WTC11 (cell line): ENCODE data around the gene APOL2. TPM values are rescaled to one million over a fixed set of nuclear protein-coding genes. Genes with fewer than 3 reads are reported as not detected.

Experiments used
- ATAC-seq: fragments of 200-7000 bp; cut with Tn5 transposase; 2 replicates; pipeline ENCODE4 v1.10.0; 2021; ENCODE audit warnings: mild to moderate bottlenecking, moderate library complexity
- CTCF ChIA-PET: fragments of 300-600 bp; sonication (Branson Sonifier 250); formaldehyde crosslinking; loops from one replicate; lab custom pipeline; 2021; ENCODE audit warnings: antibody characterized with exemption; lab: Charles Lee
- POLR2A ChIA-PET: fragments of 350-600 bp; sonication (Branson Sonifier 250); formaldehyde crosslinking; loops from one replicate; lab custom pipeline; 2021; ENCODE audit warnings: antibody characterized with exemption; lab: Charles Lee
- DNase-seq: peaks from one replicate; pipeline ENCODE4 v3.0.0; 2021; ENCODE audit warnings: low spot score
- H3K27ac Mint-ChIP-seq: 2 replicates; pipeline ENCODE4 v1.8.0; 2021; ENCODE audit warnings: mixed read lengths
- H3K27me3 Mint-ChIP-seq: 2 replicates; pipeline ENCODE4 v1.8.0; 2021; ENCODE audit warnings: low read depth, mild to moderate bottlenecking, moderate library complexity, mixed read lengths
- H3K36me3 Mint-ChIP-seq: 2 replicates; pipeline ENCODE4 v1.8.0; 2021; ENCODE audit warnings: mixed read lengths
- H3K4me1 Mint-ChIP-seq: 2 replicates; pipeline ENCODE4 v1.8.0; 2022; ENCODE audit warnings: mixed read lengths
- H3K4me3 Mint-ChIP-seq: 2 replicates; pipeline ENCODE4 v1.8.0; 2021; ENCODE audit warnings: mild to moderate bottlenecking, moderate library complexity, mixed read lengths
- H3K9me3 Mint-ChIP-seq: 2 replicates; pipeline ENCODE4 v1.8.0; 2021; ENCODE audit warnings: mixed read lengths
- ATF1 ChIP-seq: sonication (generic); formaldehyde crosslinking; IDR thresholded peaks from 2 replicates; pipeline ENCODE4 v1.8.1; 2023; ENCODE audit warnings: mild to moderate bottlenecking, moderate library complexity, missing genetic modification reagents
- EMX1 ChIP-seq: fragments of 250-450 bp; sonication (Bioruptor Pico); IDR thresholded peaks from 2 replicates; pipeline ENCODE4 v1.8.0; 2021; ENCODE audit warnings: mild to moderate bottlenecking
- FOXJ3 ChIP-seq: sonication (generic); formaldehyde crosslinking; IDR thresholded peaks from 2 replicates; pipeline ENCODE4 v1.9.0; 2021; ENCODE audit warnings: missing genetic modification reagents, mild to moderate bottlenecking, borderline replicate concordance
- FOXP1 ChIP-seq: sonication (generic); formaldehyde crosslinking; IDR thresholded peaks from 2 replicates; pipeline ENCODE4 v1.8.0; 2022; ENCODE audit warnings: missing genetic modification reagents, mild to moderate bottlenecking, moderate library complexity, borderline replicate concordance
- GABPB1 ChIP-seq: sonication (generic); formaldehyde crosslinking; IDR thresholded peaks from 2 replicates; pipeline ENCODE4 v1.8.1; 2023; ENCODE audit warnings: mild to moderate bottlenecking, missing genetic modification reagents
- KAT7 ChIP-seq: sonication (generic); formaldehyde crosslinking; IDR thresholded peaks from 2 replicates; pipeline ENCODE4 v1.8.1; 2023; ENCODE audit warnings: missing genetic modification reagents, mild to moderate bottlenecking, borderline replicate concordance
- NR2C2 ChIP-seq: sonication (generic); formaldehyde crosslinking; IDR thresholded peaks from 2 replicates; pipeline ENCODE4 v1.8.0; 2022; ENCODE audit warnings: mild to moderate bottlenecking, missing genetic modification reagents
- OVOL2 ChIP-seq: fragments of 250-450 bp; sonication (Bioruptor Pico); IDR thresholded peaks from 2 replicates; pipeline ENCODE4 v1.9.0; 2021; ENCODE audit warnings: mild to moderate bottlenecking, borderline replicate concordance
- RELA ChIP-seq: sonication (generic); formaldehyde crosslinking; IDR thresholded peaks from 2 replicates; pipeline ENCODE4 v1.8.1; 2022; ENCODE audit warnings: missing genetic modification reagents, mild to moderate bottlenecking, borderline replicate concordance
- SMAD3 ChIP-seq: sonication (generic); formaldehyde crosslinking; IDR thresholded peaks from 2 replicates; pipeline ENCODE4 v1.8.0; 2022; ENCODE audit warnings: missing genetic modification reagents, mild to moderate bottlenecking, borderline replicate concordance
- SOX15 ChIP-seq: fragments of 250-450 bp; sonication (Bioruptor Pico); IDR thresholded peaks from 2 replicates; pipeline ENCODE4 v1.9.0; 2021; ENCODE audit warnings: mild to moderate bottlenecking
- SP1 ChIP-seq: sonication (generic); formaldehyde crosslinking; conservative IDR thresholded peaks from 2 replicates; pipeline ENCODE4 v1.8.1; 2022; ENCODE audit warnings: missing genetic modification reagents
- TCF7 ChIP-seq: sonication (generic); formaldehyde crosslinking; IDR thresholded peaks from 2 replicates; pipeline ENCODE4 v1.8.0; 2022; ENCODE audit warnings: mild to moderate bottlenecking, low read depth, missing genetic modification reagents, moderate library complexity
- ZNF263 ChIP-seq: sonication (generic); formaldehyde crosslinking; IDR thresholded peaks from 2 replicates; pipeline ENCODE4 v1.8.1; 2022; ENCODE audit warnings: low read depth, mild to moderate bottlenecking, moderate library complexity, missing genetic modification reagents
- total RNA-seq: library from RNA; stranded (reverse); gene quantifications from 3 replicates; pipeline ENCODE4 v1.2.3, GENCODE V29; 2021
- TF ChIP-seq, protein P1 (sequence below): sonication (generic); formaldehyde crosslinking; conservative IDR thresholded peaks from 2 replicates; pipeline ENCODE4 v1.8.1; 2023; ENCODE audit warnings: mild to moderate bottlenecking, low read depth, missing genetic modification reagents, moderate library complexity
- TF ChIP-seq, protein P2 (sequence below): sonication (generic); formaldehyde crosslinking; conservative IDR thresholded peaks from 2 replicates; pipeline ENCODE4 v1.8.1; 2022; ENCODE audit warnings: mild to moderate bottlenecking, missing genetic modification reagents
- TF ChIP-seq, protein P3 (sequence below): fragments of 250-450 bp; sonication (Bioruptor Pico); conservative IDR thresholded peaks from 2 replicates; pipeline ENCODE4 v1.9.0; 2021; ENCODE audit warnings: mild to moderate bottlenecking
- TF ChIP-seq, protein P4 (sequence below): sonication (generic); formaldehyde crosslinking; IDR thresholded peaks from 2 replicates; pipeline ENCODE4 v1.8.1; 2022; ENCODE audit warnings: mild to moderate bottlenecking, missing genetic modification reagents, moderate library complexity, borderline replicate concordance
- TF ChIP-seq, protein P5 (sequence below): sonication (generic); formaldehyde crosslinking; IDR thresholded peaks from 2 replicates; pipeline ENCODE4 v1.8.0; 2023; ENCODE audit warnings: mild to moderate bottlenecking, missing genetic modification reagents

APOL2 gene
- total RNA-seq, 1 experiment from 2014 or later, result 11.2 TPM

DNA sequence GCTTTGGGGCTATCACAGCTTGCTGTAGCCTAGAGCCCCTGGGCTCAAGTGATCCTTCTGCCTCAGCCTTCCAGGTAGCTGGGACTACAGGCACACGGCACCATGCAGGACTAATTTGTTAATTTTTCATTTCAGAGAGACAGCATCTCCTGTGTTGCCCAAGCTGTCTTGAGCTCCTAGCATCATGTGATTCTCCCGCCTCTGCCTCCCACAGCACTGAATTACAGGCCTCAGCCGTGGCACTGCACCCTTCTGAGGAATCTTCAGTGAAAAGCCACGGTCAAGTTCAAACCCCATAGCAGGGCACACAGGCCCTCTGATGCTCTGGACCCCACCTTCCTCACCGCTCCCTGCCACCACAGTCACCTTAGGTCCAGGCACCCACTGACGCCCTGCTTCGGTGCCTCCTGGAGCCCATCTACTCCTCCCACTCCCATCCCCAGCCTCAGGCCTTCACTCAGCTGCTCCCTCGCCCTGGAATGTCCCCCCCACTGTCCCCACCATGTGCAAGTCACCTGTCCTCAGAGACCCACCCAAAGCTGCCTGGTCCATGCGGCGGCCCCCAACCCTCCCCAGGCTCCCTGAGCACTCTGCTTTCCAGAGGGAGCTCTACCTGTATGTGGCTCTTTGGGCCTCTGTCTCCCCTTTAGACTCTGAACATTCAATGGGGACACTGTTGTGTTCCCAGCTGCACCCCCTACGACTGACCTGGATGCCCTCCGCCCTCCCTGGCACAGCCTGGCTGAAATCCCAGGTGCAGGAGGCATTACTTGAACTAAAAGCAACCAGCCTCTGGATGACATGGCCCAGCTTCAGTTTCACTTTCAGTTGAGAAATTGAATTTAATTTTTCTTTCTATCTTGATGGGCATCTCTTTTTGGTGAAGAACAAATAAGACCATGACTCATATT lies 1.6 kb downstream of the APOL2 start:
- no peak for DNase-seq
- H3K4me1 Mint-ChIP-seq, result peaks cover 21% of the 10 kb centered on the region
- H3K9me3 Mint-ChIP-seq, result peaks cover 13% of the 10 kb centered on the region

DNA sequence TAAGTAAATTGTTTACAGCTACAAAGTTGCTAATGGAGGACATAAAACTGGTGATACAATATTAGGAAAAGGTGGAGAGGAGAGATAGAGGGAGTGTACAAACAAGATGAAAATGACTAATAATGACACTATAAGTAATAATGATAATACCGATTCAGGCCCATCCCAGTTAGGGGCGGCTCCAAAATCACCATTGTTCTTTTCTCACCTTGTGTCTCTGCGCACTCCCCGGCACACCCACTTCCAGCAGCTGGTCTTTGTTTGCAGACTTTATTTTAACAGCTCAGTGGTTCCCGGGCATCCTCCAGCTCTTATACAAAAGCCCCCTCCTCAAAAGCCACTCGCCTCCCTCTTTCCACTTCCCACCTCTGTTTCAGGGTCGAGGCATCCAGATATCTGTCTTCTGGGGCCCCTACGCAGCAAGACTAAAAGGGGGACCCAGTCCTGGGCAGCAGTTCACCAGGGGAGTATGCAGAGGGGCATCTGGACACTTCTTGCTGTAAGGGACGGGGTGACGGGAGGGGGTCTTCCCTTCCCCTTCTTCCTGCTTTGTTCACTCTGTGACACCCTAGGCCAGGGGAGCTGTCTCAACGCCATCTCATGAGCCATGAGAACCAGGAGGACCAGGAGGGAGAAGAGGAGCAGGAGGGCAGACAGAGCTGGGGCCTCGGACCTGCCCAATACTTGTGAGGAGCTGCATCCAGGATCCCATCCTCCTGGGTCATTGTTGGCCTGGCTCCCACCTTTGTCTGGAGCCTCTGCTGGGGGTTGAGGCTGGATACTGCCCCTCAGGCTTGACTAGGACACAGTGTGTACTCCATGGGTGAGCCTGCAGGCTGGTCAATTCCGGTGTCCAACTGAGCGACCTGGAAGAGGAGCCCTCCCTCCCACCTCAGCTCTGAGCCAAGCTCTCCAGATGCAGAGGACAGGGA lies 2.7 kb downstream of the APOL2 start:
- ChIA-PET POLR2A (no interaction called here), CTCF (interaction anchor here (0.8 to 2.1 kb wide), 7 partner anchors 23 to 245 kb away, joined by 3 to 7 read pairs (median 3); partner anchors contain the start of gene TXN2)
- H3K36me3 Mint-ChIP-seq, result peaks cover 6% of the 10 kb centered on the region
- H3K27ac Mint-ChIP-seq, result no peak overlapping the region
- H3K27me3 Mint-ChIP-seq, result no peaks in the 10 kb centered on the region; the same call in 1 of the 2 replicates
- DNase-seq (no peak), ATAC-seq (no peak)
- no peak overlapping the region for H3K4me3 Mint-ChIP-seq
- no peak for TF ChIP-seq SMAD3
- TF ChIP-seq, protein P1, sequence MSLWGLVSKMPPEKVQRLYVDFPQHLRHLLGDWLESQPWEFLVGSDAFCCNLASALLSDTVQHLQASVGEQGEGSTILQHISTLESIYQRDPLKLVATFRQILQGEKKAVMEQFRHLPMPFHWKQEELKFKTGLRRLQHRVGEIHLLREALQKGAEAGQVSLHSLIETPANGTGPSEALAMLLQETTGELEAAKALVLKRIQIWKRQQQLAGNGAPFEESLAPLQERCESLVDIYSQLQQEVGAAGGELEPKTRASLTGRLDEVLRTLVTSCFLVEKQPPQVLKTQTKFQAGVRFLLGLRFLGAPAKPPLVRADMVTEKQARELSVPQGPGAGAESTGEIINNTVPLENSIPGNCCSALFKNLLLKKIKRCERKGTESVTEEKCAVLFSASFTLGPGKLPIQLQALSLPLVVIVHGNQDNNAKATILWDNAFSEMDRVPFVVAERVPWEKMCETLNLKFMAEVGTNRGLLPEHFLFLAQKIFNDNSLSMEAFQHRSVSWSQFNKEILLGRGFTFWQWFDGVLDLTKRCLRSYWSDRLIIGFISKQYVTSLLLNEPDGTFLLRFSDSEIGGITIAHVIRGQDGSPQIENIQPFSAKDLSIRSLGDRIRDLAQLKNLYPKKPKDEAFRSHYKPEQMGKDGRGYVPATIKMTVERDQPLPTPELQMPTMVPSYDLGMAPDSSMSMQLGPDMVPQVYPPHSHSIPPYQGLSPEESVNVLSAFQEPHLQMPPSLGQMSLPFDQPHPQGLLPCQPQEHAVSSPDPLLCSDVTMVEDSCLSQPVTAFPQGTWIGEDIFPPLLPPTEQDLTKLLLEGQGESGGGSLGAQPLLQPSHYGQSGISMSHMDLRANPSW (CRISPR knock-in tag), result no peak
- no peak for TF ChIP-seq SP1 (CRISPR knock-in tag)
- TF ChIP-seq ZNF263 (CRISPR knock-in tag), result no peak
- no peak for TF ChIP-seq TCF7 (CRISPR knock-in tag)
- TF ChIP-seq EMX1 (CRISPR knock-in tag), result no peak
- no peak for TF ChIP-seq SOX15 (CRISPR knock-in tag)
- no peak for TF ChIP-seq NR2C2 (CRISPR knock-in tag)
- TF ChIP-seq, protein P2, sequence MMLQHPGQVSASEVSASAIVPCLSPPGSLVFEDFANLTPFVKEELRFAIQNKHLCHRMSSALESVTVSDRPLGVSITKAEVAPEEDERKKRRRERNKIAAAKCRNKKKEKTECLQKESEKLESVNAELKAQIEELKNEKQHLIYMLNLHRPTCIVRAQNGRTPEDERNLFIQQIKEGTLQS, result no peak
- H3K9me3 Mint-ChIP-seq, result peaks cover 5% of the 10 kb centered on the region; the same call in 1 of the 2 replicates
- H3K4me1 Mint-ChIP-seq, result peaks cover 21% of the 10 kb centered on the region

More for the DNA sequence above, 1.6 kb downstream of the APOL2 start:
- no peak for TF ChIP-seq KAT7 (CRISPR knock-in tag)
- TF ChIP-seq, all 79 proteins: peak for 0
- no peak overlapping the region; the same call in 1 of the 2 replicates for H3K4me3 Mint-ChIP-seq
- peaks cover 6% of the 10 kb centered on the region for H3K36me3 Mint-ChIP-seq
- H3K27me3 Mint-ChIP-seq, result peaks cover 4% of the 10 kb centered on the region; the same call in 1 of the 2 replicates
- H3K27ac Mint-ChIP-seq, result no peak overlapping the region
- CTCF ChIA-PET, result interaction anchor here (0.8 to 3.2 kb wide), 10 partner anchors 24 to 244 kb away, joined by 3 to 25 read pairs (median 6); partner anchors contain the start of gene TXN2
- POLR2A ChIA-PET, result interaction anchor here (1.5 kb wide), 1 partner anchor 17 kb away, joined by 5 read pairs; no protein-coding TSS in a partner anchor
- no peak for ATAC-seq

DNA sequence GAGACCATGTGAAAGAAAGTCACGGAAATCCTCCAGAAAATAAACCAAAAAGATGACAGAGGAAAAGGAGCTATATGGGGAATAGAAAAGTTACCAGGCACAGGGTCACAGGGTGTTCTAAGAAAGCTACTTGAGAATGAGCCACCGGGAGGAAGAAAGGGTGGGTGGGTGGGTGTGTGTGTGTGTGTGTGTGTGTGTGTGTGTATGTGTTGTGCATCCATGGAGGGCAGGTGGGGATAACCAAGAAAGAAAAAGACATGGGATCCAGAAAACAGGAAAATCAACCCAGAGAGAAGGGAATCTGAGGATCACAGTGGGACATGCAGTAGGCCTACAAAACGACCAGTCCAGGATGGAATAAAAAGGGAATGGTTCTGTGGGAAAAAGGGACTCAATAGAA lies 3.7 kb downstream of the APOL2 start:
- H3K27me3 Mint-ChIP-seq, result no peaks in the 10 kb centered on the region; the same call in 1 of the 2 replicates
- no peak for ATAC-seq
- peaks cover 6% of the 10 kb centered on the region for H3K36me3 Mint-ChIP-seq
- no peak for DNase-seq
- CTCF ChIA-PET, result interaction anchor here (0.8 to 2.1 kb wide), 5 partner anchors 24 to 170 kb away, joined by 3 to 7 read pairs (median 4); no protein-coding TSS in a partner anchor
- peaks cover 21% of the 10 kb centered on the region for H3K4me1 Mint-ChIP-seq
- no peak overlapping the region for H3K27ac Mint-ChIP-seq
- H3K4me3 Mint-ChIP-seq, result no peak overlapping the region
- POLR2A ChIA-PET, result no interaction called here
- H3K9me3 Mint-ChIP-seq, result peaks cover 5% of the 10 kb centered on the region; the same call in 1 of the 2 replicates
- TF ChIP-seq OVOL2 (no peak), ATF1 (CRISPR knock-in tag) (no peak), RELA (CRISPR knock-in tag) (no peak), GABPB1 (CRISPR knock-in tag) (no peak), FOXJ3 (CRISPR knock-in tag) (no peak), FOXP1 (CRISPR knock-in tag) (no peak)
- TF ChIP-seq, protein P3, sequence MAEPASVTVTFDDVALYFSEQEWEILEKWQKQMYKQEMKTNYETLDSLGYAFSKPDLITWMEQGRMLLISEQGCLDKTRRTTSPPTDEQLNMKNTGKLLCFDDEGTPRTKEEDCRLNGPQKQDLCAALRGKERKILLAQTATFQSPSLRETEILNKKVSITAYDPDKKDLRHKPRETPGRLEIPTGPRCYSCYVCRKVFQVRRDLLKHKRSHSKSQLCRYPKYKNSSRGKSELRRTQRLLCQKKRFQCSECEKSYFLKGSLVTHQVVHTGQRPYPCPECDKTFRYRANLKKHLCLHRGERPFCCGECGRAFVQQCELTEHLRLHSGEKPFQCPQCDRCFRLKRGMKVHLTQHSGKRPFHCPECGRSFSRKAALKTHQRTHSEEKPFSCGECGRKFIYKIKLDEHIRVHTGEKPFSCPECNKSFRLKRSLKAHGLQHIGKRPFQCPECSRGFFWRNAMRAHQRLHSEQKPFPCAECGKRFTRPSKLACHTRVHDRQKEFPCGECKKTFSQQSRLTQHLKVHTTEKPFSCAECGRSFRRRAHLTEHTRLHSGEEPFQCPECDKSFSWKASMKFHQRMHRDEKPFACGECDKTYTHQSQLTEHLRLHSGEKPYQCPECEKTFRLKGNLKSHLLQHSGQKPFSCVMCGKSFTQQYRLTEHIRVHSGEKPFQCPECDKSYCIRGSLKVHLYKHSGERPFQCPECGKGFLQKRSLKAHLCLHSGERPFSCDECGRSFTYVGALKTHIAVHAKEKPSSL (CRISPR knock-in tag), result no peak
- TF ChIP-seq, protein P4, sequence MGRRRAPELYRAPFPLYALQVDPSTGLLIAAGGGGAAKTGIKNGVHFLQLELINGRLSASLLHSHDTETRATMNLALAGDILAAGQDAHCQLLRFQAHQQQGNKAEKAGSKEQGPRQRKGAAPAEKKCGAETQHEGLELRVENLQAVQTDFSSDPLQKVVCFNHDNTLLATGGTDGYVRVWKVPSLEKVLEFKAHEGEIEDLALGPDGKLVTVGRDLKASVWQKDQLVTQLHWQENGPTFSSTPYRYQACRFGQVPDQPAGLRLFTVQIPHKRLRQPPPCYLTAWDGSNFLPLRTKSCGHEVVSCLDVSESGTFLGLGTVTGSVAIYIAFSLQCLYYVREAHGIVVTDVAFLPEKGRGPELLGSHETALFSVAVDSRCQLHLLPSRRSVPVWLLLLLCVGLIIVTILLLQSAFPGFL, result no peak
- TF ChIP-seq, protein P5, sequence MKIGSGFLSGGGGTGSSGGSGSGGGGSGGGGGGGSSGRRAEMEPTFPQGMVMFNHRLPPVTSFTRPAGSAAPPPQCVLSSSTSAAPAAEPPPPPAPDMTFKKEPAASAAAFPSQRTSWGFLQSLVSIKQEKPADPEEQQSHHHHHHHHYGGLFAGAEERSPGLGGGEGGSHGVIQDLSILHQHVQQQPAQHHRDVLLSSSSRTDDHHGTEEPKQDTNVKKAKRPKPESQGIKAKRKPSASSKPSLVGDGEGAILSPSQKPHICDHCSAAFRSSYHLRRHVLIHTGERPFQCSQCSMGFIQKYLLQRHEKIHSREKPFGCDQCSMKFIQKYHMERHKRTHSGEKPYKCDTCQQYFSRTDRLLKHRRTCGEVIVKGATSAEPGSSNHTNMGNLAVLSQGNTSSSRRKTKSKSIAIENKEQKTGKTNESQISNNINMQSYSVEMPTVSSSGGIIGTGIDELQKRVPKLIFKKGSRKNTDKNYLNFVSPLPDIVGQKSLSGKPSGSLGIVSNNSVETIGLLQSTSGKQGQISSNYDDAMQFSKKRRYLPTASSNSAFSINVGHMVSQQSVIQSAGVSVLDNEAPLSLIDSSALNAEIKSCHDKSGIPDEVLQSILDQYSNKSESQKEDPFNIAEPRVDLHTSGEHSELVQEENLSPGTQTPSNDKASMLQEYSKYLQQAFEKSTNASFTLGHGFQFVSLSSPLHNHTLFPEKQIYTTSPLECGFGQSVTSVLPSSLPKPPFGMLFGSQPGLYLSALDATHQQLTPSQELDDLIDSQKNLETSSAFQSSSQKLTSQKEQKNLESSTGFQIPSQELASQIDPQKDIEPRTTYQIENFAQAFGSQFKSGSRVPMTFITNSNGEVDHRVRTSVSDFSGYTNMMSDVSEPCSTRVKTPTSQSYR (CRISPR knock-in tag), result no peak
